Activated CD4-positive, alpha-beta T cell treated with anti-CD3 and anti-CD28 coated beads, Interleukin-2, amount 50 U/mL, for 4 hours (primary cell): Measurements from ENCODE around the gene NAALAD2.
"Not testable (repeated sequence)": the region's sequence is repeated elsewhere in the genome, so short reads cannot be mapped to it uniquely, and the experiment has no call there.

Experiments used
- DNase-seq, 2 experiments: peaks; one replicate each; pipeline ENCODE4 v3.0.0-alpha.2; 2020

The NAALAD2 gene

DNA sequence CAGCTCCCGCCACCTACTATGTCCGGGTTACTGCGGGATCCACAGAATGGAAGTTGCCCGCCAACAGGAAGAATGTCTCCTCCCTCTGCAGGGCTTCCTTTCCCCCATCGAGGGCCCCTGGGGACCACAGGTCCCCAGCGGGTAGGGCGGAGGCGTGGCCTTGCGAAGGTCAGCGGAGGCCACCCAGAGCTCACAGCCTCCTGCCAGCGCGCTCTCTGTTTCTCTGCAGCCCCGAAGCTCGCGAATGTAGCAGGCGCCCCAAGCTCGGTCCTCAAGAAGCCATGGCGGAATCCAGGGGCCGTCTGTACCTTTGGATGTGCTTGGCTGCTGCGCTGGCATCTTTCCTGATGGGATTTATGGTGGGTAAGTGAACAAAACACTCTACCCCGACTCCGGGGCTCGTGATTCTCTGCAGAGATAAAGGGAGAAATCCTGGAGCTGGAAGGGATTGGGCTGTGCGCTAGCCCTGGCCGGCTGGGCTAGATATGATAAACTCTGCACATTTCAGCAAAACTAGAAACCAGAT is at the start of gene NAALAD2:
TSS of gene NAALAD2 (plus strand) at position 186 of the 526 bp plus-strand sequence. CDS start at position 282, 96 bp downstream.
- DNase-seq = no peak

DNA sequence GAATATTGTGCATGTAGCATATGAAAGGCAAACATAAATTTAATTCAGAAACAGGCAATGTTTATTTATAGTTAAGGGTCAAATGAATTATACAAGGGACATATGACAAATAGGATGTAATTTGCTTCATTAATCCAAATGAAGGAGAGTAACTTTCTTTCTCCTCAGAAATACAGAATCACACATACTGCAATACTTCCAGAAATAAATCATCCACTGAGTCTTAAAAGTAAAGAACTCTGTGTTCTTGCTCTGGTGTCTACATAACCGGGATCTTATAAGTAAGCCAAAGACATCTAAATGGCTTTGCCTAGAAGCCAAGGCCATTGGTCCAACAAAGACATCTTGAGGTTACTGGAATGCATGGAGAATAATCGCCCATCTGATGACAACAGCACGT is 48.8 kb upstream of the NAALAD2 start, which contains the start of gene UBTFL1:
TSS of gene UBTFL1 (plus strand) at position 301 of the 400 bp plus-strand sequence. CDS start at position 301, 0 bp downstream.
- not testable (repeated sequence) for DNase-seq

DNA sequence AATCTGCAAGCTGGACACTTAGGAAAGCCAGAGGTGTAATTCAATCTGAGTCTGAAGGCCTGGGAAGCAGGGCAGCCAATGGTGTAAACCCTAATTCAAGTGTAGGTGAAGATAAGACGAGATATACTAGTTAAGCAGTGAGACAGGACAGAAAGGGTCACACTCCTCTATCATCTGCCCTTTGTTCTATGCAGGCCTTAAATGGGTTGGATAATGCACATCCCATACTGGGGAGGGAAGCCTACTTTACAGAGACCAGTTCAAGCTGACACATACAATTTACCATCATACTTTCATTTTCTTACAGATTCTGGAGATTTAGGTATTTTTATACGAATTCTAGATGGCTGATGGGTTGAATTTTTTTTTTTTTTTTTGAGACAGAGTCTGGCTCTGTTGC is 45.7 kb upstream of the NAALAD2 start:
- not testable (repeated sequence) for DNase-seq

DNA sequence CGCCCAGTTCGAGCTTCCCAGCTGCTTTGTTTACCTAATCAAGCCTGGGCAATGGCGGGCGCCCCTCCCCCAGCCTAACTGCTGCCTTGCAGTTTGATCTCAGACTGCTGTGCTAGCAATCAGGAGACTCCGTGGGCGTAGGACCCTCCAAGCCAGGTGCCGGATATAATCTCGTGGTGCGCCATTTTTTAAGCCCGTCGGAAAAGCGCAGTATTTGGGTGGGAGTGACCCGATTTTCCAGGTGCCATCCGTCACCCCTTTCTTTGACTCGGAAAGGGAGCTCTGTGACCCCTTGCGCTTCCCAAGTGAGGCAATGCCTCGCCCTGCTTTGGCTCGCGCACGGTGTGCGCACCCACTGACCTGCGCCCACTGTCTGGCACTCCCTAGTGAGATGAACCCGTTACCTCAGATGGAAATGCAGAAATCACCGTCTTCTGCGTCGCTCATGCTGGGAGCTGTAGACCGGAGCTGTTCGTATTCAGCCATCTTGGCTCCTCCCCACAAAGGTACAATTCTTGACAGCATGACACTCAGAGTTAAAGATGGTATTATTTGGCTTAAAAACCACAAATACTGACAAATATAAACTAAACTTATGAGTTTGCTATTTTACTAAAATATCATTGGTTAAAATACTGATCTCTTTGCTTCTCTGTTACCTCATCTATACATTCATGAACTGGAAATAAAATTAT is 39.1 kb upstream of the NAALAD2 start:
- DNase-seq = not testable (repeated sequence)

DNA sequence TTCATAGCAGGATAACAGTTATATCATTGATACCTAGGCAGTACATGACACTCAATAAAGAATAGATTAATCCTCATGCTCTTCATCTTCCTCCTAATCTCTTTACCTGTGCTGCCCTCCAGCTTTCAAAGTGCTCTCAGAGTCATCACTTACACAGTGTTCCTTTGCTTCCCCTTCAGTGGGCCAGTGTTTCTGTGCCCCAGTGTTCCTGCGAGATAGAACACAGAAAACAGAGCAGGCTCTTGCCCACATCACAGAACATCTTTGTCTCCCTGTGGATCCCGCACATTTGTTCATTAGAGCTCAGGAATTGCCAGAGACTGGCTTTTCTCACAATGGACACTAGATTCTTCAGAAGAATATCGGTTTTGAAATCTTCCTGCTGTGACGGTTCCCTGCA is 36.2 kb upstream of the NAALAD2 start:
- DNase-seq = not testable (repeated sequence)

DNA sequence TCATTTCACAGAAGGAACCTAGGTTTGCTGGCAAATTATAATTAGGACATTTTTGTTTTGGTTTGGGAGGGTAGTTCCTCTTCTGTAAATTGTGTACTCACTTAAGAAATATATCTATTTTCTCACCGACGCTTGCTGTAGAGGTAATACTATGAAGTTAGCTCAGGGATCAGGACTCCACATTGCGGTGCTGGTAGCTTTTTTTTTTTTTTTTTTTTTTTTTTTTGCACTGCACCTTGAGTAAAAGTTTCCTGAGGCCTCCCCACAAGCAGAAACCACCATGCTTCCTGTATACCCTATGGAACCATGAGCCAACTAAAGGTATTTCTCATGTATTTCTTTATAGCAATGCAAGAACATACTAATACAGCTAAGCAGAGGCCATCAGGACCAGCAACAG is 34.0 kb upstream of the NAALAD2 start:
- no peak for DNase-seq

DNA sequence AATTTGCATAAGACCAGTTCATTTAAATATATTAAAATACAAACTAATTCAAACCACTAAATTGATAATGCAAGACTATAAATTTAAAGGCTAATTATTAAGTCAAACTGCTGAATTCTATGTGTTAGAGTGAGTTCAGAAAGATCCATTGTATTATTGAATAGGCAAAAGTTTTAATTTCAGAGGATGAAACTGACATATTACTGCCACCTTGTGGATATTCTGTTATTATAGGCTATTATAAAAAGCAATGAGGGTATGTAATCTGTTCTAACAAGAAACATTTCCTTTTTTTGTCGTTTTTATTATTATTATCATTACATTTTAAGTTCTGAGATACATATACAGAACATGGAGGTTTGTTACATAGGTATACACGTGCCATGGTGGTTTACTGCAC is 20.9 kb upstream of the NAALAD2 start:
- no peak for DNase-seq

DNA sequence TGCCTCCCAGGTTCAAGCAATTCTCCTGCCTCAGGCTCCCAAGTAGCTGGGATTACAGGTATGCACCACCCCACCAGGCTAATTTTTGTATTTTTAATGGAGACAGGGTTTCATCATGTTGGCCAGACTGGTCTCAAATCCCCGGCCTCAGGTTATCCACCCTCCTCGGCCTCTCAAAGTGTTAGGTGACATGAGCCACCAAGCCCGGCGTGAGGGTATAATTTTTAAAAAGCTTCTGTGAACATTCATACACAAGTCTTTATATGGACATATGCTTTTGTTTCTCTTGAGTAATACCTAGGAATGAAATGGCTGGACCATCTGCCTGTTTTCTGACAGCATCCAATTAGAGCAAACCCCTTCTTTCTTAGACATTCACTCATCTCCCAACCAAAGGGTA is 14.3 kb upstream of the NAALAD2 start:
- no peak for DNase-seq

DNA sequence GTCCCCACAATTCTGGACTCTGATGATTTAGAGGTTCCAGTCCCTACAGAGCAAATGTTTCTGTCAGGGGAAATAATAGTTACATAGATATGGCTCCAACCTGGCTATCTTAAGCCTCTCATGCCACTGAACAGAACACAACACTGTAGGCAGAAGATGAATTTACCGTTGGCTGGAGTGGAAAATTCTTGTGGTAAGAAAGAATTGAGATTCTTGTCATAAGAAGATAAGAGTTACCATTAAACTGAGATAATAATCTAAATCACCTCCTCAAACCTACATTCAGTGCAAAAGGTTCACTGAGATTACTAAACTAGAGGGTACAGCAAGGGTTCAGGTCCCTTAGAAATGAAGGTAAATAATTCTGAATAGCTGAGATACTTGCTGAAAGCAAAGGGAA is 10.1 kb upstream of the NAALAD2 start:
- no peak for DNase-seq

DNA sequence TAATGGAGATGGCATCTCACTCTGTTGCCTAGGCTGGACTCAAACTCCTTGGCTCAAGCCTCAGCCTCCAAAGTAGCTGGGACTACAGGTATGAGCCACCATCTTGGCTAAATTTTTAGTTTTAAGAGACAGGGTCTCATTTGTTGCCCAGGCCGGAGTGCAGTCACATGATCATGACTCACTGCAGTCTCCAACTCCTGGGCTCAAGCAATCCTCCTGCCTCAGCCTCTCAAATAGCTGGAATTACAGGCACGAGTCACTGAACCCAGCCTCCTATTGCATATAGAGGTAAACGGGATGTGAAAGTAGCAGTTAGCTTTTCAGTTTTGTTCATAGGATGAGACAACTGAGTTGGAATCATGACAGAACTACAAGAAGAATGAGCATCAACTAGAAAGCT is 9.5 kb upstream of the NAALAD2 start:
- no peak for DNase-seq

DNA sequence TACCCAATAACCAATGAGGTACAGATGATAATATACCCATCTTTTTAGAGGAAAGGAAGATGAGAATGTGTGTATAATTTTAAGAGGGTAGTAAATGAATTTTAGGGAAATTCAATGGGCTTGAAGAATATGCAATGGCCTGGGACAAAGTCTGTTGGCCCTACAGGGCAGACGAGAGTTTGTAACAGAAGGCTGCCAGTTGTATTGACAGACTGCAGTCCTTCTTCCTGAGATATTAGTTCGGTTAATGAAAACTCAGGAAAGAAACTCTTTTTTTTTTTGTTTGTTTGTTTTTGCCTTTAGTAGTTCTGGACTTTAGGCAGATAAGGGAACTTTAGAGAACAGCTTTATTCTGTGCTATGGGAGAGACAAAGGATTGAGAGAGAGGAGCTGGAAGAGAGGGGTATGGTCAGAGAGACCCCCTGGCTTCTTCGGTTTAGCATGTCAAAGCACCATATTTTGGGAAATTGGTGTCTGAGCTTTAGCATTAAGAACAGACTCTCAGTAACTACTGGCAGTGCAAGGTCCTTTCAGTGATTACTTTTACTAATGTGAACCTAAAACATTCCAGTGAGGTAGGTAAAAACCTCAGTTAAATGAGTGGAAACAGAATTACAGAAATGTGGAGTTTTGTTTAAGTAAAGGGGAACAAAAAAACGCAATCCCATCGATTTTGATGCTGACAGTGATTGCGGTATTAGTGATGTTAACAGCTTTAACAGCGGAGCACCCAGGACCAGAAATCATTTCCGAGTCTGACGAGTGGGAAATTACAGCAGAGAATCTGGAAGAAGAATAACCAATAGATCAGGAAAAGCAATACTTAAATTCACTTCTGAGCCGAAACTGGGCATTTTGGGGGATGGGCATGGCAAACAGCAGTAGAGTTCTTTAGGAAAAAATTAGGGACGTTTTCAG is 644 bp upstream of the NAALAD2 start:
- DNase-seq = no peak

DNA sequence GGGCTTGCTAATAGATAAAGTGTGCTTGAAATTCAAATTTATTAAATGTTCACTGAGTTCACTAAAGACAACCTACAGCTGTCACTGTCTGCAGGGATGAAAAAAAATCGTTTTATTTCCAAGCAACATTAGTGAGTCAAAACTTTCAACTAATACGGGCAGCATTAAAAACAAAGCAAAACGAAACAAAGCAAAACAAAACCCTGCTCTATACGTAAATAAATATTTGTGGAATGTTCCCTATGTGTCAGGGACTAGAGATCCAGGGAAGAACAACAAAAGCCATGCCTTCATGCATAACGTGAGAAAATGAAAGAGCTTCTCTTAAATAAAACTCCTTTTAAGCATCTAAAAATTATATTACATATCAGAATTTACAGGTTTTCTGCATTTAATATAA is 553 bp downstream of the NAALAD2 start:
- no peak for DNase-seq

DNA sequence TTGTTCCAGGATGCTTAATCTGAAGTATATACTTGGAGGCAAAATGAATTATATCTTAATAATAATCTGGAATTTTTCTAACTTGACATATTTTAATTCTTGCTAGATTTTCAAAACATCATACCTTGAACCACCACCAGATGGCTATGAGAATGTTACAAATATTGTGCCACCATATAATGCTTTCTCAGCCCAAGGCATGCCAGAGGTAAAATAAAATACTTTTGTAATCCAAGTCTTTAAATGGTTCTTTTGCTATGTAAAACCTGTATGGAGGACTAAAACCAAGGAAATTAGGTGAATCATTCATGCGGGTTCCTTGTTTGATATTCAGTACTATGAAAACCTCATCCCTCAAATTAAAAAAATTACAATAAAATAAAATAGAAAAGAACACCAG is 14.4 kb downstream of the NAALAD2 start:
- DNase-seq = no peak

DNA sequence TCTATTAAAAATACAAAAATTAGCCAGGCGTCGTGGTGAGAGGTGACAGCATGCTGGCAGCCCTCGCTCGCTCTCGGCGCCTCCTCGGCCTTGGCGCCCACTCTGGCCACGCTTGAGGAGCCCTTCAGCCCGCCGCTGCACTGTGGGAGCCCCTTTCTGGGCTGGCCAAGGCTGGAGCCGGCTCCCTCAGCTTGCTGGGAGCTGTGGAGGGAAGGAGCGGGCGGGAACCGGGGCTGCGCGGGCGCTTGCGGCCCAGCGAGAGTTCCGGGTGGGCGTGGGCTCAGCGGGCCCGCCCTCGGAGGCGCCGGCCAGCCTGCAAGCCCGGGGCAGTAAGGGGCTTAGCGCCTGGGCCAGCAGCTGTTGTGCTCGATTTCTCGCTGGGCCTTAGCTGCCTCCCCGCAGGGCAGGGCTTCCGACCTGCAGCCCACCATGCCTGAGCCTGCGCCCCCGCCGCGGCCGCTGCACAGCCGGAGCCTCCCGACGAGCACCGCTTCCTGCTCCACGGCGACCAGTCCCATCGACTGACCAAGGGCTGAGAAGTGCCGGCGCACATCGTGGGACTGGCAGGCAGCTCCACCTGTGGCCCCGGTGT is 32.6 kb downstream of the NAALAD2 start:
- not testable (repeated sequence) for DNase-seq

DNA sequence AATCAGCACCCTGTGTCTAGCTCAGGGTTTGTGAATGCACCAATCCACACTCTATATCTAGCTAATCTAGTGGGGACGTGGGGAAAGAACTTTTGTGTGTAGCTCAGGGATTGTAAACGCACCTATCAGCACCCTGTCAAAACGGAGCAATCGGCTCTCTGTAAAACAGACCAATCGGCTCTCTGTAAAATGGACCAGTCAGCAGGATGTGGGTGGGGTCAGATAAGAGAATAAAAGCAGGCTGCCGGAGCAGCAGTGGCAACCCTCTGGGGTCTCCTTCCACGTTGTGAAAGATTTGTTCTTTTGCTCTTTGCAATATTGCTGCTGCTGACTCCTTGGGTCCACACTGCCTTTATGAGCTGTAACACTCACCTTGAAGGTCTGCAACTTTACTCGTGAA is 33.2 kb downstream of the NAALAD2 start:
- not testable (repeated sequence) for DNase-seq

DNA sequence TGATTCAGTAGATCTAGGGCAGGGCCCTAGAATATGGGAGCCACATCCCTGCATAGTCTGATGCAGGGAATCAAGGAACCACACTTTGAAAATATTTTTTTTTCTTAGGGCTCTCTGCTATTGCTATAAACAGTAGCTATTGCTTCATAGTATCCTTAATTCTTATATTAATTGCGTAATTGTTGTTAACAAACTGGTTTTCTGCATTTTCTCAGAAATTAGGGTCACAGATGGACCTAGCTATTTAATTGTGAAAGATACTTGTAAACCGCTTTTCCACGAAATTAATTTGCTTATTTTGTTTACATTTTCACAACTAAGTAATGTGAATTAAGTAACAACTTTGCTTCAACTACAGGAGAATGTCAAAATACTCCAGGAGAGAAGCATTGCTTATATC is 34.1 kb downstream of the NAALAD2 start:
- DNase-seq = no peak

DNA sequence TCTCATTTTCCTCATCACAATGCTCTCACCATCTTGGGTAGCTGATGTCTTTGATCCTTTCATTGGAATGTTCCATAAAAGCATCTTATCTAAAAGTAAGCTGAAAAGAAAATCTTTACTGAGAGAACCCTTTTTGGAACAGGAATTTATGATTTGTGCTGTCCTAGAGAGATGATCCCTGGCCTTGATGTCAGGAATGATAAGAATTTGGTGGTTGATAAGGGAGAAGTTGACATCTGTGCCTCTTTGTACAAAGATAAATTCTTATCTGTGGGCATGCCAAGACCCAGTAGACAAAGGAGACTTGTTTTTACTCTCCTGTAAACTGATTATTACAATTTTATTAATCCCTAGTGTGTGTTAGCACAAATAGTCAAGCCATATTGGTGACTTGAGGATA is 36.9 kb downstream of the NAALAD2 start:
- no peak for DNase-seq

DNA sequence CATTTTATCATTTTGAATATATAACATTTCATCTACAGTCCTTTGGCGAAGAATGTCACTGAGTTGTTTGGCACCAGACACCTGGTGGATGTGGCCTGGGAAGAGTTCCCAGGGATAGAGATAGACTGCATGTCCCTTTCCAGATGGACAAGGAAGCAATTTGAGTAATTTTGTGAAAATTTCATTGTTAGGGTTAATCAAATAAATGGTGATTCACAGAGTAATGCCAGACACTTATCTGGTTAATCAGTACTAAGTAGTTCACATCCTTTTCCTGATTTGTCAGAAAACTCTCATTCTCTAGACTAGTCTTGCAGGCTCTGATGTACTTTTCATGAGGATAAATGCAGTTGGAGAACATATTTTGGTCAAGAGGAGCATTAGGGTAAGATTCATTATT is 41.6 kb downstream of the NAALAD2 start:
- no peak for DNase-seq

DNA sequence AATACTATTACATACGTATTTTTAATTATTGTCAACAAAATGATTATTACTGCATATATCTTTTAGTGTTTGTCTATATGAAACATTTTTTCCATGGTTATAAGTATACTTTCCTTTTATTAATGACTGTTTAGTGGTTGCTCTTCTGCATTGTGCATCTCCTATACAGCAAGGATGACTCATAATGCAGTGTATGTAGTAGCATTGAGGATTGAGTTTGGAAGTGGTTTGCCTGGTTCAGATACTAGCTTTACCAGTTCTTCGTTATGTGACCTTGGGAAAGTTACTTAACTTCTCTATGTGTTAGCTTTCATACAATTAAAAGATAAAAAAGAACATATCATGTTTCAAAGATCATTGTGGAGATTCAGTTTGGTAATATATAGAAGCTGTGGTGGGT is 44.3 kb downstream of the NAALAD2 start:
- DNase-seq = no peak

DNA sequence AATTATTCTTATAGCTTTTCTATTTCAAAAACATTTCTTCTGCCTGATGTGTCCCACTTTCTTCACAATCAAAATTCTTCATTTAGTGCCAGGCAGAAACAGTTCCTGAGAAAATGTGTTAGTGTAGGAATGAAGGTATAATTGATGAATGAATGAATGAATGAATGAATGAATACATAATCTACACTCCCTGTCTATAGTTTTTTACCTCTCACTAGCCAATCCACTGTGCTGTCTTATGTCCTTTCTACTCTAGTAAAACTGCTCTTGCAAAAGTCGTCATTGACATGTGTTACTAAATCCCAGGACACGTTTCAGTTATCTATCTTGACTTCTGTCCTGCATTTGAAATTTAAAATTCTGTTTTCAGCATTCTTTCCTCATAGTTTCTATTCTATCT is 45.5 kb downstream of the NAALAD2 start:
- DNase-seq = no peak

DNA sequence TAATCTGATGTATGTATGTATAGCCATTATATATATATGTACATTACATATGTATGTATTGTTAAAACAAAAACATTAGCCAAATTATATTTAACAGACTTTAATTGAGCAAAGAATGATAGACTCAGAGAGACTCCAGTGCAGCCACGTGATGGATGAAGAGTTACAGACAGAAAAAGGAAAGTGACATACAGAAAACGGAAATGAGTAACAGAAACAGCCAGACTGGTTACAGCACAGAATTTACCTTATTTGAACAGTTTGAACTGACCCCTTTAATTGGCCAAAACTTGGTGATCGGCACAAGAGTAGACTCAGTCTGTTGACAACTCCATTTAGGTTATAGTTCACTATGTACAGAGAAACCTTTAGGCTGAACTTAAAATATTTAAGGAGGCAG is 53.4 kb downstream of the NAALAD2 start:
- no peak for DNase-seq

DNA sequence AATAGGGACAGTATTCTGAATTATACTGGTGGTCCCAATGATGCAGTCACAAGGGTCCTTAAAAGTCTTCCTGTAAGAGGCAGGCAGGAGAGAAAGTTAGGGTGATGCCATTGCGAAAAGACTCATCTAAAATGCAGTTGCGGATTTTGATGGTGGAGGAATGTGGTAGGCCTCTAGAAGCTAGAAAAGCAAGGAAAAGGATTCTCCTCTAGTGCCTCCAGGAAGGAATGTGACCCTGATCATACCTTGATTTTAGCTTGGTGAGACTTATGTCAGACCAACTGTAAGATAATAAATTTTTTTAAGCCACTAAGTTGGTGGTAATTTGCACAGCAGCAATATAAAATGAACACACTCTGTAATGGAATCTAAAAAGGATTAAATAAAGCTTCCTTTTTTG is 54.5 kb downstream of the NAALAD2 start:
- DNase-seq = no peak

DNA sequence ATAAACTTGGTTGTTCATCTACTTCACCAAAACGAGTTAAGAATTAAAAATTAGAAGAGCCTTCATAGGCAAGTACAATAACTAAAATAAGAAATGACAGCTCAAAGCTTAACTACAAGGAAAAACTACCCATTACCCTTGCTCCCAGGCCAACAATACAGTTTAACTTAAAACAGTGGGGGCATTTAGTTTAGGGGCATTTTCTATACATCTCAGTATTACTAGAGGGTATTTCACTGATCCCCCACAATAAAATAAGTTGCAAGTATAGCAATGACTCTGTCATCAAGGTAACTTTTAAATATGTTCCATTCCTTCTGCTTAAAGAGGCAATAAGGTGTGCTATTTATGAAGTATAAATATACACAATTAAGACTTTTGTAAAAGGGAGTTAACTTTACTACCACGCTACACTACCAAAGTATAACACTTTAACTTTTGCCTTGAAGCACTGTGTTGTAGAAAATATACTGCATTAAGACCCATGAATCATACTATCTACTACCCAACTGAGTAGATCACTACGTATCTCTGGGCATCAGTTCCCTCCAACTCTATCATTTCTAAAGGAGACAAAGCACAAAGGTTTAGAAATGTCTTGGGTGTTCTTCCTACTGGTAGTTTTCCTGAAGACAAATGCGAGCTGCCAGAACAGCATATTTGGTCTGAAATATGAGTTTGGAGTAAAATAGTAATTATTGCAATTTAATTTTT is 58.6 kb downstream of the NAALAD2 start:
- DNase-seq = no peak
